Measurements from ENCODE around the gene S100A1.

GRCh38 chr1:153651771-153652170 is 23.5 kb downstream of the S100A1 start:
- TF ChIP-seq CTCF (IDR thresholded peaks at IDR 0.05; ENCODE audit: low read depth, low read length) = no peak
- TF ChIP-seq EZH2phosphoT487 (IDR thresholded peaks at IDR 0.05; ENCODE audit: low read depth) = no peak
